Activated CD8-positive, alpha-beta T cell treated with anti-CD3 and anti-CD28 coated beads, Interleukin-2, amount 10 ng/mL, durations not matched to agents 7 days and 5 days (primary cell): Measurements from ENCODE around the gene LENEP. TPM values are rescaled to one million over a fixed set of nuclear protein-coding genes. Genes with fewer than 3 reads are reported as not detected.
A peak's percentile ranks its signal among the peaks of the same experiment; 100 is the strongest.

ENCODE experiments used
- ATAC-seq: fragments of 150-1000 bp; cut with Tn5 transposase; one replicate; pipeline ENCODE4 v1.10.0; 2021; ENCODE audit warnings: moderate library complexity
- CTCF ChIA-PET: fragments of 350-600 bp; sonication (Branson Sonifier 250); formaldehyde crosslinking; loops from one replicate; lab custom pipeline; 2021; ENCODE audit warnings: antibody characterized with exemption; lab: Charles Lee
- POLR2A ChIA-PET: fragments of 350-600 bp; sonication (Branson Sonifier 250); formaldehyde crosslinking; loops from one replicate; lab custom pipeline; 2021; ENCODE audit warnings: antibody characterized with exemption; lab: Charles Lee
- DNase-seq: peaks from one replicate; pipeline ENCODE4 v3.0.0-alpha.2; 2020
- H3K27ac Mint-ChIP-seq: one replicate; pipeline ENCODE4 v1.8.0; 2021; ENCODE audit warnings: mild to moderate bottlenecking, mixed read lengths
- H3K27me3 Mint-ChIP-seq: one replicate; pipeline ENCODE4 v1.8.0; 2021; ENCODE audit warnings: low read depth, mixed read lengths
- H3K36me3 Mint-ChIP-seq: one replicate; pipeline ENCODE4 v1.8.0; 2021; ENCODE audit warnings: low read depth, mixed read lengths
- H3K4me1 Mint-ChIP-seq: one replicate; pipeline ENCODE4 v1.8.0; 2021; ENCODE audit warnings: low read depth, mixed read lengths
- H3K4me3 Mint-ChIP-seq: one replicate; pipeline ENCODE4 v1.8.0; 2021; ENCODE audit warnings: mild to moderate bottlenecking, mixed read lengths
- H3K9me3 Mint-ChIP-seq: one replicate; pipeline ENCODE4 v1.8.0; 2022; ENCODE audit warnings: mixed read lengths; ENCODE audit not compliant: insufficient read depth
- total RNA-seq, 2 experiments: library from RNA; stranded (reverse); gene quantifications; one replicate each; pipeline ENCODE4 v1.2.3, GENCODE V29; 2021

Gene LENEP
- total RNA-seq, 2 experiments from 2014 or later, result 0.91 to 1.1 TPM

DNA sequence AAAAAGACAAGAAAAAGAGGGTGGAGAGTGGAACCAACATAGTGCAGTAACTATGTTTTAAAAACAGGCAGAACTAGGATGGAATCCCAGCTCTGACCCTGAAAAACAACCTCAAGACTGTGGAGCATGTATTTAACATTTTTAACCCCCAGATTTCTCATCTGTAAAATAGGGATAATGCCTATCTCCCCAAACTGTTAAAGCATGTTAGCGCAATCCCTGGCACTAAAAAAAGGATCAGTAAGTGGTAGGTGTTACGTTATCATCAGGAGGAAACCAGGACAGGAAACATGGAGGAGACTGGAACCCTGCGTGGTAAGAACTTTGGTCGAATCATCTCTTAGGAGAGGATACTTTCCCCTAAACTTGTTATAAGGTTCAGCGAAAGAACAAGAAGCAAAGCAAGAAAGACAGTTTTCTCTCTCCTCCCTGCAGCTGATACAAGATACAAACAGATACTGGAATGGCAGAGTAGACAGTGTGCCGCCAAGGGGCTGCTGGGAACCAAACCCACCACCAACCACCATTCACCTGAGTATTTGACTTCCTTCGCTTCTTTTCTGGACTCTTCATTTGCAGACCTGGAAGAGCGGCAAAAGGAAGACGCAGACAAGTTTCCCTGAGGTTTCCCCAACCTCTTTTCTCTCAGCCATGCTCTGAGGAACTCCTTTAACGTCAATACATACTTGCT is 32.8 kb upstream of the LENEP start:
- Mint-ChIP-seq H3K27me3 (no peaks in the 10 kb centered on the region), H3K4me3 (peak overlapping the region; percentile 94), H3K4me1 (peaks cover 54% of the 10 kb centered on the region), H3K9me3 (no peaks in the 10 kb centered on the region), H3K36me3 (peaks cover 51% of the 10 kb centered on the region), H3K27ac (peak overlapping the region; percentile 87)
- DNase-seq, result no peak
- CTCF ChIA-PET, result interaction anchor here (0.7 to 4.0 kb wide), 13 partner anchors 9 to 401 kb away, joined by 3 to 22 read pairs (median 6); partner anchors contain the start of genes ADAM15, CKS1B and SHC1
- POLR2A ChIA-PET, result interaction anchor here (0.8 to 4.9 kb wide), 9 partner anchors 9 to 39 kb away, joined by 3 to 31 read pairs (median 6); partner anchors contain the start of genes CKS1B, FLAD1, PMVK and SHC1
- no peak for ATAC-seq

DNA sequence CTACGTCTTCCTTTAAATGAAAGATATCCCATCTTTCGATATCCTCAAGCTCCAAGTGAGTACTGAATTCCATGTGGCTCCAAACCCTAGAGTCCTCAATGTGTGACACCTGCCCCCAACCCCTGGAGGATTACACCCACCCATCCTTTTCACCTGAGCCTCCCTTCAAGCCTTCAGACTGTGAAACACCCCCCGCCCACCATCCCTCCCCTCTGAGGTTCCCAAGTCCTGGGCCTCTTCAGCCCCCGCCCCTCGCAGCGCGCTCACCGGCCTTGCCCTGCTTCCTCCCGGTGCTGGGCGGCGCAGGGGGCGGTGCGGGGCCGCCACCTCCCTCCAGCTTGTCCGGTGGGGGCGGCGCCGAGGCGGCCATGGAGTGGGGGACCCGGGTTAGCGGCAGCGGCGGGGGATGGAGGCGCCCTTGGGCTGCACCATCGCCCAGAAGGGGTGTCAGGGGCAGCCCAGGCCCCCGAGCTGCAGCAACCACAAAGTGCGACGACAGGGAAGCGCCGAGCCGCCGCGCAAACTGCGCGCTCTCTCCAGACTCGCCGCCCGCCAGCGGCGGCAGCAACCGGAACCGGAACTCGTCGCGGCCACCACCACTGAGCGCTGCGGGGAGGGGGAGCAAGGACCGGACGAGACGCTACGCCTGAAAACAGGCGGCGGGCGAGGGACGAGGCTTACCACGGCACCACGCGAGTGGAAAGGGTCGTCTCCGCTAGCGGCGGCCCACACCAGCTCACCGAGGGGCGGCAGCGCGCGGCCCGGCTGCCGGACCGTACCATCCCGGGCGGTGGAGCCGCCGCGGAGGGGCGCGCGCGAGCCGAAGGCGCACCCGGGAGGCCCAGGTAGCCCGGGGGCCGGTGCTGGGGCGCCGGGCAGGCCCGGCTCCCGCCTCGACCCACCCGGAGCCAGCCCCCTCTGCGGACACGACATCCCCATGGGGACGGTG is 31.9 kb upstream of the LENEP start, which contains the start of gene PYGO2:
Gene PYGO2 (minus strand): TSS at position 576 of the 949 bp plus-strand sequence. CDS start 206 bp downstream, at position 370.
- peak; percentile 85 for DNase-seq
- no peaks in the 10 kb centered on the region for H3K9me3 Mint-ChIP-seq
- H3K36me3 Mint-ChIP-seq, result peaks cover 57% of the 10 kb centered on the region
- peaks cover 45% of the 10 kb centered on the region for H3K4me1 Mint-ChIP-seq
- ATAC-seq, result peak; percentile 83
- peak within 1 kb of the TSS; percentile 89 for H3K27ac Mint-ChIP-seq
- H3K27me3 Mint-ChIP-seq, result no peaks in the 10 kb centered on the region
- peak within 1 kb of the TSS; percentile 94 for H3K4me3 Mint-ChIP-seq
- POLR2A ChIA-PET, result interaction anchor here (1.2 to 4.9 kb wide), 8 partner anchors 9 to 38 kb away, joined by 3 to 31 read pairs (median 7); partner anchors contain the start of genes CKS1B, FLAD1, PMVK and SHC1
- CTCF ChIA-PET, result interaction anchor here (0.7 to 4.0 kb wide), 13 partner anchors 9 to 402 kb away, joined by 3 to 22 read pairs (median 6); partner anchors contain the start of genes ADAM15, CKS1B and SHC1

DNA sequence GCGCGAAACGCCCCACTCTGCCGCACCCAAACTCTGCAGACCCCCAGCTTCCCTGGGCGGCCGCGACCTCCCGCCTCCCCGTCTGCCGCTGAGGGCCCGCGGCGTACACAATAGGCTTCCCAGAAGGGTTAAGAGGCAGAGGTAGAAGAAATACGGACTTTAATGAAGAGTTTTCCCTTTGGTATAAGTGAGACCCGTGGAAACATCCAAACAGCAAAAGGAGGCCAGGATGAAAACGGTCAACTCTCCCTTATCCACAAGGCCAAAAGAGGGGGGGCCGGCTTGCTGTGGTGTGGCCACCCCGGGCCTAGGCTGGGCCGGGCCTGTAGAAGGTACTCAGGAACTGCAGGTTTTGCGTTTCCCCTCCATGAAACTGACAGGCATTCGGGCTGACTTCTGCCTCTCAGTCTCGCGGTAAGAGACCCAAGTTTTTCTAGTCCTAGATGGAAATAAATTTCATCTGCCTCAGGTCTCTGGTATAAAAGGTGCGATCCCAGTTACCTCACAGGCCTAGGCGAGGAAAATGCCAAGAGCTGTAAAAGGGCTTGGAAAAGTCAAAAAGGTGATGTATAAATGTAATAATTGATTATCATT is 31.1 kb upstream of the LENEP start:
- peak overlapping the region; percentile 89 for H3K27ac Mint-ChIP-seq
- H3K9me3 Mint-ChIP-seq, result no peaks in the 10 kb centered on the region
- H3K4me3 Mint-ChIP-seq, result peak overlapping the region; percentile 85
- H3K27me3 Mint-ChIP-seq, result no peaks in the 10 kb centered on the region
- ChIA-PET POLR2A (interaction anchor here (0.7 to 4.9 kb wide), 6 partner anchors 8 to 21 kb away, joined by 3 to 31 read pairs (median 8); partner anchors contain the start of genes CKS1B, FLAD1 and SHC1), CTCF (interaction anchor here (1.2 to 4.0 kb wide), 8 partner anchors 9 to 402 kb away, joined by 4 to 22 read pairs (median 14); partner anchors contain the start of genes ADAM15, CKS1B and SHC1)
- H3K36me3 Mint-ChIP-seq, result peaks cover 63% of the 10 kb centered on the region
- peaks cover 39% of the 10 kb centered on the region for H3K4me1 Mint-ChIP-seq
- DNase-seq, result peak; percentile 47
- peak; percentile 5 for ATAC-seq

DNA sequence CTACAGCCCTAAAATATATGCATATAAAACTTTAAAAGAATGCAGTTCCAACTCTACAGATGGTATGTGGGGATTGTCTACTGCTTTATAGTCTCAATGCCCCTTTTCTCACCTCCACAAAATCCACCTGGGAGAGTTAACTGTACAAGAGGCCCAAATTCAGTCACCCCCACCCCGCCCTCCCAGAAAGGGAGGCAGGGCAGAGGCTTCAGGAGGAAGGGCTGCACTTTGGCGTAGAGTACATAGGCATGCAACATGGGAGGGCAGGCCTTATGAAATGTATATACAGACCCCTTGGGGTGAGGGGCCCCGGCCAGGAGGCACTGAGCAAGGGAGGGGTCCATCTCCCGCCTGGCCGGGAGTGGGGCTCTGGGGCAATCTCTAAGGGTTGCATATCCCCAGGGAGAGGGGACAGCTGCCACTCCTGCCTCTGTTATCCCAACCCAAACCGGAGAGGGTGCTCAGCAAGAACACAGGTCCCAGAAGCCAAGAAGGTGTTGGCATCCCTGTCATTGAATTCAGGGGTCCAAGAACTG is 30.5 kb upstream of the LENEP start:
- ChIA-PET CTCF (interaction anchor here (2.1 to 4.0 kb wide), 4 partner anchors 8 to 89 kb away, joined by 11 to 22 read pairs (median 18); partner anchors contain the start of genes ADAM15, CKS1B and SHC1), POLR2A (interaction anchor here (0.7 to 4.9 kb wide), 2 partner anchors 11 kb away, joined by 3 to 31 read pairs; partner anchors contain the start of gene CKS1B)
- peaks cover 64% of the 10 kb centered on the region for H3K36me3 Mint-ChIP-seq
- H3K9me3 Mint-ChIP-seq, result no peaks in the 10 kb centered on the region
- H3K4me3 Mint-ChIP-seq, result peak overlapping the region; percentile 85
- peaks cover 43% of the 10 kb centered on the region for H3K4me1 Mint-ChIP-seq
- H3K27me3 Mint-ChIP-seq, result no peaks in the 10 kb centered on the region
- ATAC-seq (no peak), DNase-seq (no peak)
- H3K27ac Mint-ChIP-seq, result peak overlapping the region; percentile 89

DNA sequence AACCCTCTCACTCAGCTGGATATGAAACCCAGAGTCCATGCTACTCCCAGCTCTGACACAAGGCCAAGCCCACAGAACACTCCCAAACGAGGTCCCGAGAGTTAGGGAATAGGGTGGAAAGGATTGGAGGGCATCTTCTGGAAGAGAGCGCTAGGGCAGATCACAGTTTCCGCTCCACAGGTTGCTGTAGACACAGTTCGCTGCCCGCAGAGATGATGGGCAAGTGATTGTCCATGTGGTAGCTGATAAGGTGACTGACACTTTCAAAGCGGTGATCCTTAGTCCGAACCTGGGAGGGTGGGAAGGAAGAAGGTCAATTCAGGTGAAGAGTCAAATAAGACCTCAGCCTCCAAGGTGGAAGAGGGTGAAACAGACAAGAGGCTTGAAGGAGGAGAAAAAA is 29.7 kb upstream of the LENEP start:
- Mint-ChIP-seq H3K27ac (peak overlapping the region; percentile 53), H3K36me3 (peaks cover 64% of the 10 kb centered on the region), H3K9me3 (no peaks in the 10 kb centered on the region), H3K4me1 (peaks cover 46% of the 10 kb centered on the region), H3K27me3 (no peaks in the 10 kb centered on the region), H3K4me3 (no peak overlapping the region)
- ChIA-PET POLR2A (interaction anchor here (3.0 to 4.2 kb wide), 2 partner anchors 8 to 10 kb away, joined by 13 to 23 read pairs; partner anchors contain the start of gene PBXIP1), CTCF (interaction anchor here (1.1 to 4.0 kb wide), 2 partner anchors 10 to 53 kb away, joined by 3 to 22 read pairs; no protein-coding TSS in a partner anchor)
- DNase-seq, result no peak
- ATAC-seq, result no peak

DNA sequence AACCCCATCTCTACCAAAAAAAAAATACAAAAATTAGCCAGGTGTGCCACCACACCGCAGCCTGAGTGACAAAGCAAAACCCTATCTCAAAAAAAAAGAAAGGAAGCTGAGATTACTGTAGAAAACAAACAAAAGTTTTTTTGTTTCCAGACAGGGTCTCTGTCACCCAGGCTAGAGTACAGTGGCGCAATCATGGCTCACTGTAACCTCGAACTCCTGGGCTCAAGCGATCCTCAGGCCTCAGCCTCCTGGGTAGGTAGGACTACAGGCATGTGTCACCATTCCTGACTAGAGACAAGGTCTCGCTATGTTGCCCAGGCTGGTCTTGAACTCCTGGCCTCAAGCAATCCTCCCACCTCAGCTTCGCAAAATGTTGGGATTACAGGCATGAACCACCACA is 29.0 kb upstream of the LENEP start:
- H3K4me1 Mint-ChIP-seq, result peaks cover 53% of the 10 kb centered on the region
- no peak overlapping the region for H3K4me3 Mint-ChIP-seq
- no peak for ATAC-seq
- H3K36me3 Mint-ChIP-seq, result peaks cover 62% of the 10 kb centered on the region
- H3K27me3 Mint-ChIP-seq, result no peaks in the 10 kb centered on the region
- ChIA-PET POLR2A (interaction anchor here (3.0 to 4.2 kb wide), 2 partner anchors 9 kb away, joined by 13 to 23 read pairs; partner anchors contain the start of gene PBXIP1), CTCF (interaction anchor here (0.7 to 4.0 kb wide), 4 partner anchors 9 to 53 kb away, joined by 3 to 22 read pairs (median 3); no protein-coding TSS in a partner anchor)
- no peak for DNase-seq
- H3K9me3 Mint-ChIP-seq, result no peaks in the 10 kb centered on the region
- H3K27ac Mint-ChIP-seq, result peak overlapping the region; percentile 27

DNA sequence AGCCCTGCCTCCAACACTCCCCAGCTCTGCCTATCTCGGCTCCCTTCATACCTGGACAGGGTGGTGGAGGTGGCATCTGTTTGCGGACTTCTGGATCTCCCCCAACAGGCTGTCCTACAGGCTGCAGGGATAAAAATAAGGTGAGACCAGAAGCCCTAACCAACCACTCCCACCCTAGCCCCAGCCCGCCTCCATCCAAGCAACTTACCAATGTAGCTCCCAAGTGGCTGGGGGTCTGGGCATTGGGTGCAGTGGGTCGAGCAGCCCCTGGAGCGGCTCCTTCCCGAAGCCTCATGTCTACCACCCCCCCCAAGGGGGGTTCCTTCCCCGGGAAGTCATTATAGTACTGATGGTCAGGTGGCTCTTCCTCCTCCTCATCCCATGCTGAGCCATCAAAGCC is 27.3 kb upstream of the LENEP start:
- CTCF ChIA-PET, result interaction anchor here (1.3 to 1.4 kb wide), 2 partner anchors 22 to 34 kb away, joined by 4 to 6 read pairs; no protein-coding TSS in a partner anchor
- Mint-ChIP-seq H3K27ac (no peak overlapping the region), H3K4me3 (no peak overlapping the region), H3K4me1 (peaks cover 52% of the 10 kb centered on the region), H3K9me3 (no peaks in the 10 kb centered on the region), H3K27me3 (no peaks in the 10 kb centered on the region), H3K36me3 (peaks cover 53% of the 10 kb centered on the region)
- ATAC-seq, result no peak
- POLR2A ChIA-PET, result interaction anchor here (3.0 to 4.2 kb wide), 2 partner anchors 8 to 11 kb away, joined by 13 to 23 read pairs; partner anchors contain the start of gene PBXIP1
- no peak for DNase-seq

DNA sequence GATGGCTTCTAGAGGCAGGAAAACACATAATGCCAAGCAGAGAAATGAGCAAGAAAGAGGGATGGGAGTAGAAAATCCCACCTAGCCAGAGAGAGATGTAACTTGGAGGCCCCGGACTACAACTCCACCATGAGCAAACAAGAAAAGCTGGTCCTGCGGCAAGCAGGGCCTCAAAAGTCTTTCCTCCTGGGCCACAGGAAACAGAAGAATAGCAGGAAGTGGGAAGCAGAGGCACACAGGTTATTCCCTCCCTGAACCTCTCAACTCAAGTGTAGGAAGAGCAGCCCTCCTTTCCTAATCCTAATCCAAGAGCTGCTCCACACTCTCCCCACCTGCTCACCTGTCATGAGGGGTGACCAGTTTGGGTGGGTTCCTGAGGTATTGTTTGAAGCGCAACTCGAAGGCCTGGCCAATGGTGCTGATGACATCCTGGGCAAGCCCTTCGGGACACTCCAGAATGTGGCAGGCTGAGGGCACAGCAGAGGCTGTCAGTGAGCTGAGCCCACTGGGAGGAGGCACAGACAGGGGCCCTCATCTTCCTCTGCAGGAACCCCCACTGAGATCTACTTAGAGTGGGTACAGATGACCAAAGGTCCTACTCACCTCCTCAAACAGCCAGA is 25.9 kb upstream of the LENEP start:
- POLR2A ChIA-PET, result interaction anchor here (1.0 to 4.2 kb wide), 2 partner anchors 12 to 32 kb away, joined by 3 to 23 read pairs; partner anchors contain the start of gene PBXIP1
- Mint-ChIP-seq H3K4me1 (peaks cover 60% of the 10 kb centered on the region), H3K27ac (peak overlapping the region; percentile 25), H3K9me3 (no peaks in the 10 kb centered on the region), H3K36me3 (peaks cover 58% of the 10 kb centered on the region), H3K27me3 (no peaks in the 10 kb centered on the region), H3K4me3 (no peak overlapping the region)
- CTCF ChIA-PET, result interaction anchor here (0.8 to 1.7 kb wide), 3 partner anchors 23 to 94 kb away, joined by 3 to 5 read pairs (median 4); partner anchors contain the start of gene ADAM15
- no peak for ATAC-seq
- DNase-seq, result no peak

DNA sequence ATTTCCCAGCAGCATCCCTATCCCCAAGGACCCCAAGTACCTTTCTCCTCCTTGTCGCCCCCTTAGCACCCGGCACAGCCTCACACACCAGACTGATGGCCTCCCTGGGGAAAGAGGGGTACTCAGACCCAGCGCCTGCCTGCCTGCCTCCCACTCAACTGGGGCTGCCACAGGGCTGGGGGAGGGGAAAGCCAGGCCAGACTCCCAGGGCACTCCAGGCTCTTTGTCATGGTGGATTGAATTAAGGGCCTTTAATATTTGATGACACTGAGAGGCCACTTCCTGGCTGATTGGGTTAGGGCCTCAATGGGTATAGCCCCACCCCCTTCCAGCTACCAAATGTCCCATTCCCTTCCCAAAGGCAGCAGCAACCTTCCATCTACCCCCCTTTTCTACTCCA is 24.7 kb upstream of the LENEP start:
- CTCF ChIA-PET, result interaction anchor here (0.8 to 1.5 kb wide), 2 partner anchors 14 to 49 kb away, joined by 3 read pairs; no protein-coding TSS in a partner anchor
- POLR2A ChIA-PET, result no interaction called here

More for the DNA sequence above, 24.7 kb upstream of the LENEP start:
- peaks cover 55% of the 10 kb centered on the region for H3K4me1 Mint-ChIP-seq
- no peak overlapping the region for H3K4me3 Mint-ChIP-seq
- H3K27ac Mint-ChIP-seq, result peak overlapping the region; percentile 20
- no peaks in the 10 kb centered on the region for H3K9me3 Mint-ChIP-seq
- ATAC-seq, result no peak
- H3K27me3 Mint-ChIP-seq, result no peaks in the 10 kb centered on the region
- no peak for DNase-seq
- peaks cover 53% of the 10 kb centered on the region for H3K36me3 Mint-ChIP-seq
